Panc1 (cell line): ENCODE data around the gene TMEM154. TPM values are rescaled to one million over a fixed set of nuclear protein-coding genes. Genes with fewer than 3 reads are reported as not detected.

Experiments used
- ATAC-seq: fragments of 200-7000 bp; cut with Tn5 transposase; 2 replicates; pipeline ENCODE4 v1.9.1; 2020; ENCODE audit warnings: mild to moderate bottlenecking, moderate library complexity
- BruUV-seq: library from RNA; stranded (reverse); fragments of 400-500 nt; replicated peaks from 2 replicates; lab custom pipeline; 2021; lab: Mats Ljungman, UMichigan
- CTCF ChIA-PET: fragments of 300-600 bp; sonication (Branson Sonifier 250); formaldehyde crosslinking; loops from one replicate; lab custom pipeline; 2022; ENCODE audit warnings: antibody characterized with exemption; lab: Charles Lee
- POLR2A ChIA-PET: fragments of 300-600 bp; sonication (Branson Sonifier 250); formaldehyde crosslinking; loops from one replicate; lab custom pipeline; 2022; ENCODE audit warnings: antibody characterized with exemption; lab: Charles Lee
- DNase-seq: peaks from one replicate; pipeline ENCODE4 v3.0.0-alpha.2; 2010; ENCODE audit warnings: low read depth, low spot score
- H3K27ac ChIP-seq: 2 replicates; pipeline ENCODE4 v1.5.1; 2011; ENCODE audit warnings: mild to moderate bottlenecking, low read length, inconsistent platforms
- H3K27me3 ChIP-seq: fragments of 200-500 bp; sonication (Bioruptor generic); 2 replicates; pipeline ENCODE4 v1.6.0; 2014; ENCODE audit warnings: low read length, inconsistent platforms; ENCODE audit not compliant: control insufficient read depth, insufficient read depth
- H3K36me3 ChIP-seq: fragments of 200-500 bp; sonication (Bioruptor generic); 2 replicates; pipeline ENCODE4 v1.5.1; 2014; ENCODE audit warnings: inconsistent platforms, mild to moderate bottlenecking, low read length, moderate library complexity; ENCODE audit not compliant: control insufficient read depth, insufficient read depth
- H3K4me1 ChIP-seq: 2 replicates; pipeline ENCODE4 v1.5.1; 2011; ENCODE audit warnings: inconsistent platforms, mild to moderate bottlenecking, low read length, moderate library complexity; ENCODE audit not compliant: control insufficient read depth, insufficient read depth
- H3K4me3 ChIP-seq, 2 experiments: 2 replicates each; pipeline ENCODE4 v1.5.1; 2011 to 2012; ENCODE audit warnings: low read depth in 2 of 2, low read length in 2 of 2, mild to moderate bottlenecking in 2 of 2, inconsistent platforms in 1 of 2, moderate library complexity in 1 of 2
- H3K9me3 ChIP-seq: fragments of 200-500 bp; sonication (Bioruptor generic); 2 replicates; pipeline ENCODE4 v1.5.1; 2014; ENCODE audit warnings: low read depth, mild to moderate bottlenecking, inconsistent platforms, low read length, moderate library complexity; ENCODE audit not compliant: control insufficient read depth, insufficient read depth
- CTCF ChIP-seq: fragments of 450-650 bp; IDR thresholded peaks from 2 replicates; pipeline ENCODE4 v1.5.1; 2017; ENCODE audit warnings: mild to moderate bottlenecking
- POLR2AphosphoS5 ChIP-seq: IDR thresholded peaks from 2 replicates; pipeline ENCODE4 v1.6.1; 2012; ENCODE audit warnings: mild to moderate bottlenecking, low read depth, low read length, moderate library complexity
- REST ChIP-seq, 2 experiments: IDR thresholded peaks; 2 replicates each; pipeline ENCODE4 v1.6.1; 2011 to 2012; ENCODE audit warnings: low read depth in 2 of 2, control low read depth in 1 of 2, low read length in 1 of 2, mild to moderate bottlenecking in 1 of 2, moderate library complexity in 1 of 2; ENCODE audit not compliant: insufficient read depth in 1 of 2
- SIN3A ChIP-seq: IDR thresholded peaks from 2 replicates; pipeline ENCODE4 v1.6.1; 2012; ENCODE audit warnings: low read depth, mild to moderate bottlenecking, low read length, moderate library complexity, borderline replicate concordance; ENCODE audit not compliant: insufficient read depth
- TCF7L2 ChIP-seq: IDR thresholded peaks from 2 replicates; pipeline ENCODE4 v1.6.1; 2011; ENCODE audit warnings: mild to moderate bottlenecking, low read depth, low read length, inconsistent platforms
- in situ Hi-C: cut with HindIII; loops from 2 replicates; pipeline ENCODE4 v1.10.0; 2016; ENCODE audit warnings: low sequenced_read_pairs, low pct_unique_long_range_greater_than_20kb
- intact Hi-C: fragments of 100-400 bp; cut with micrococcal nuclease; formaldehyde crosslinking; loops from one replicate; pipeline ENCODE4 v1.10.0; 2022; ENCODE audit not compliant: unreplicated experiment
- total RNA-seq: library from RNA; stranded (reverse); gene quantifications from one replicate; pipeline ENCODE4 v1.2.1, GENCODE V29; 2021; ENCODE audit not compliant: unreplicated experiment

The TMEM154 gene
- total RNA-seq, 1 experiment from 2014 or later, result 0.15 TPM

DNA sequence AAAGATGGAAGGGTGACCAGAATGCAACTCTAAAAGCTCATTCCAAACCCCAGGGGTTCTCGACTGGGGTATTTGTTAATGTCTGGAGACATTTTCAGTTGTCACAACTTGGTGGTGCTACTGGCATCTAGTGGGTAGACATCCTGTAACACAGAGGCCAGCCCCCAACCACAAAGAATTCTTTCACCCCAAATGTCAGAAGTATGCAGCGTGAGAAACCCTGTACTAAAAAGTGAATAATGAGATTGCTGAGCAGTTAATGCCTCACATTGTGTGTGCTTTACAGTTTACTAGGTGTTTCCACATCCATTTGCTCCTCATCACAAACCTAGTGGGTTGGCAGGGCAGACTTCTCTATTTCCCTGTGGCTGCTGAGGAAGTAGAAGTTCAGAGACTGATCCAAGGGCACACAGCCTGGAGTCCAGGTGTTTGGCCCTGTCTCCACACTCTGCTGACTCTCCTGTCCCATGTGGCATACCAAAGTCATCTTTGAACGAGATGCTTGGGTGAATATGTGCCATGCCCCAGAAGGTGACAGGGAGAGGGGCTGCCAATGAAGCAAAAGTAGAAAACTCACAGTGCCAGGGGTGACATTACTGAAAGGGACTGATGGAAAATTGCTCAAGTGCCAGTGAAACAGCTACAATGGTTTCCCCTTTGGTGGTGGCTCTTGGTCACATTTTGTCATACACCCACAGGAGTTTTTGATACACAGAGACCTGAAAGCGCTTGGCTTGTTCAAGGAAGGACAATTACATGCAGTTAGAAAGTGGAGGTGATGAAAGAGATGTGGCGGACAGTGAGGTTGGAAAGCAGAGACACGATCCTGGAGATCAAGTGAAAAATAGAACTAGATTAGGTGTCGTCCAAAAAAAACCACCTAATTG lies 10.1 kb upstream of the TMEM154 start:
- no peaks in the 10 kb centered on the region for H3K9me3 ChIP-seq
- H3K27me3 ChIP-seq, result no peaks in the 10 kb centered on the region
- H3K27ac ChIP-seq, result no peak overlapping the region
- no peaks in the 10 kb centered on the region for H3K36me3 ChIP-seq
- TF ChIP-seq POLR2AphosphoS5 (no peak), SIN3A (no peak), REST (IDR thresholded peaks at IDR 0.05; ENCODE audit: insufficient read depth in 1 of 2, low read depth in 2 of 2, low read length in 1 of 2) (no peak), CTCF (no peak), TCF7L2 (no peak)
- POLR2A ChIA-PET, result no interaction called here
- DNase-seq (no peak), ATAC-seq (no peak)
- H3K4me3 ChIP-seq, result no peak overlapping the region
- CTCF ChIA-PET, result no interaction called here
- H3K4me1 ChIP-seq, result no peaks in the 10 kb centered on the region
- intact Hi-C loops, result no loop called here
- no TSS peak for BruUV-seq
- in situ Hi-C loops, result no loop called here

GRCh38 chr4:152687974-152688599 lies 8.3 kb upstream of the TMEM154 start:
- ATAC-seq (no peak), DNase-seq (no peak)
- Histone ChIP-seq H3K9me3 (no peaks in the 10 kb centered on the region), H3K27me3 (no peaks in the 10 kb centered on the region), H3K27ac (no peak overlapping the region), H3K36me3 (no peaks in the 10 kb centered on the region), H3K4me1 (no peaks in the 10 kb centered on the region), H3K4me3 (no peak overlapping the region)
- intact Hi-C loops, result no loop called here
- ChIA-PET CTCF (no interaction called here), POLR2A (no interaction called here)
- in situ Hi-C loops, result no loop called here
- TF ChIP-seq TCF7L2, result no peak
- no peak for TF ChIP-seq REST (IDR thresholded peaks at IDR 0.05; ENCODE audit: insufficient read depth in 1 of 2, low read depth in 2 of 2, low read length in 1 of 2)
- TF ChIP-seq CTCF, result no peak
- TF ChIP-seq SIN3A, result no peak
- TF ChIP-seq POLR2AphosphoS5, result no peak
- no TSS peak for BruUV-seq
